Measurements from ENCODE around the gene CFAP43.
"Not testable (repeated sequence)": the region's sequence is repeated elsewhere in the genome, so short reads cannot be mapped to it uniquely, and the experiment has no call there.

Gene CFAP43

GRCh38 chr10:104258209-104258608 lies 26.0 kb upstream of the CFAP43 start:
- DNase-seq (ENCODE audit: low read depth in 2 of 2): no peak

- DNase-seq (ENCODE audit: low read depth in 2 of 2): no peak
Measured at GRCh38 chr10:104257235-104257634, 25.1 kb upstream of the CFAP43 start.

GRCh38 chr10:104256335-104256961 lies 24.3 kb upstream of the CFAP43 start:
- no peak for DNase-seq (ENCODE audit: low read depth in 2 of 2)

- DNase-seq (ENCODE audit: low read depth in 2 of 2): no peak
Measured at GRCh38 chr10:104255311-104255981, 23.3 kb upstream of the CFAP43 start.

GRCh38 chr10:104254493-104255310 lies 22.5 kb upstream of the CFAP43 start, which contains the start of gene GSTO1:
GSTO1 (plus strand) TSS chr10:104254892; CDS start chr10:104254929, 37 bp downstream.
- DNase-seq (ENCODE audit: low read depth in 2 of 2): no peak

- no peak for DNase-seq (ENCODE audit: low read depth in 2 of 2)
Measured at GRCh38 chr10:104253606-104254410, 21.6 kb upstream of the CFAP43 start.

GRCh38 chr10:104253106-104253505 lies 20.9 kb upstream of the CFAP43 start:
- no peak for DNase-seq (ENCODE audit: low read depth in 2 of 2)

- DNase-seq (ENCODE audit: low read depth in 2 of 2): no peak
Measured at GRCh38 chr10:104252368-104252767, 20.2 kb upstream of the CFAP43 start.

- no peak for DNase-seq (ENCODE audit: low read depth in 2 of 2)
Measured at GRCh38 chr10:104251443-104251842, 19.3 kb upstream of the CFAP43 start.

- DNase-seq (ENCODE audit: low read depth in 2 of 2): no peak
Measured at GRCh38 chr10:104250371-104250770, 18.2 kb upstream of the CFAP43 start.

- DNase-seq (ENCODE audit: low read depth in 2 of 2): not testable (repeated sequence)
Measured at GRCh38 chr10:104248931-104249330, 16.8 kb upstream of the CFAP43 start.

- DNase-seq (ENCODE audit: low read depth in 2 of 2): no peak
Measured at GRCh38 chr10:104247513-104248146, 15.5 kb upstream of the CFAP43 start.

- no peak for DNase-seq (ENCODE audit: low read depth in 2 of 2)
Measured at GRCh38 chr10:104246976-104247375, 14.8 kb upstream of the CFAP43 start.

GRCh38 chr10:104245066-104245632 lies 13.0 kb upstream of the CFAP43 start:
- DNase-seq (ENCODE audit: low read depth in 2 of 2): no peak

GRCh38 chr10:104243512-104243911 lies 11.3 kb upstream of the CFAP43 start:
- no peak for DNase-seq (ENCODE audit: low read depth in 2 of 2)

- not testable (repeated sequence) for DNase-seq (ENCODE audit: low read depth in 2 of 2)
Measured at GRCh38 chr10:104243009-104243408, 10.8 kb upstream of the CFAP43 start.

GRCh38 chr10:104242545-104242944 lies 10.4 kb upstream of the CFAP43 start:
- no peak for DNase-seq (ENCODE audit: low read depth in 2 of 2)

GRCh38 chr10:104240078-104240477 lies 7.9 kb upstream of the CFAP43 start:
- DNase-seq (ENCODE audit: low read depth in 2 of 2): no peak

- no peak for DNase-seq (ENCODE audit: low read depth in 2 of 2)
Measured at GRCh38 chr10:104235801-104236200, 3.6 kb upstream of the CFAP43 start.

GRCh38 chr10:104234934-104235333 lies 2.8 kb upstream of the CFAP43 start:
- no peak for DNase-seq (ENCODE audit: low read depth in 2 of 2)

GRCh38 chr10:104233817-104234216 lies 1.7 kb upstream of the CFAP43 start:
- DNase-seq (ENCODE audit: low read depth in 2 of 2): no peak

Measured in fibroblast of skin of left quadriceps (primary cell).